H54 (cell line): ENCODE measurements around the gene PLXND1.
A peak's percentile ranks its signal among the peaks of the same experiment; 100 is the strongest.

Experiments
- DNase-seq: peaks from one replicate; pipeline ENCODE4 v3.0.0; 2011; ENCODE audit warnings: low spot score, mixed read lengths; ENCODE audit not compliant: insufficient read length
- FAIRE-seq: peaks from 3 replicates; lab custom pipeline; 2011; peaks lifted over from hg19 to GRCh38; lab: Jason Lieb, UNC
- POLR2A ChIP-seq: IDR thresholded peaks from 2 replicates; pipeline ENCODE4 v1.6.1; 2011; ENCODE audit warnings: low read depth, mild to moderate bottlenecking, low read length

Gene PLXND1

GRCh38 chr3:129536804-129537203 is 69.7 kb downstream of the PLXND1 start:
- no peak for DNase-seq
- FAIRE-seq, result no peak
- TF ChIP-seq POLR2A, result no peak

DNA sequence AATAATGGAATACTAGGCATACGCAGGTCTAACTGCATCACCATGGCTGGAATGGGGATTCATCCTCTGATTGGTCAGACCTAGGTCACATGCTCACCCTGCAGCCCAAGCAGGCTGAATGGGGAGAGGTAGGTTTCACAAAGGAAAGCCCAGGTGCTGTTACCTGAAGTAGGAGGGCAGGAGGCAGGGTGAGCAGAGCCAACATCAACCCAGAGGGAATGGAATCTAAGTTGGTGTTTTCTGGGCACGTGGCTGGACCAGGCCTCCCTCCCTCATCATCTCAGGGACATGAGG is 70.2 kb downstream of the PLXND1 start:
- no peak for DNase-seq
- no peak for FAIRE-seq
- no peak for TF ChIP-seq POLR2A

DNA sequence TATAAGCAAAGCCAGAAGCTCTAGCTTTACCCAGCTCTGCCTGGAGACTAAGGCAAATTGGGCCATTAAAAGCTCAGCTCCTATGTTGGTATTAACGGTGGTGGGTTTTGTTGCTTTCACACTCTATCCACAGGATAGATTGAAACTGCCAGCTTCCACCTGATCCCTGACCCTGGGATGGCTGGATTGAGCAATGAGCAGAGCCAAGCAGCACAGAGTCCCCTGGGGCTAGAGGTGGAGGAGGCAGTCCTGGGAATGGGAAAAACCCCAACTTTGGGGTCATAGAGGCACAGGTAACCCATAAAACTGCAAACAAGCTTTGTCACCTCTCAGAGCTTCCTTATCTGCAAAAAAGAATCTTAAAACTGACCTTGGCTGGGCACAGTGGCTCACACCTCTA is 71.4 kb downstream of the PLXND1 start:
- FAIRE-seq (no peak), DNase-seq (no peak)
- TF ChIP-seq POLR2A, result no peak

- TF ChIP-seq POLR2A, result no peak
- DNase-seq (no peak), FAIRE-seq (no peak)
Measured at GRCh38 chr3:129534428-129535027, 71.9 kb downstream of the PLXND1 start.

GRCh38 chr3:129533406-129533805 is 73.1 kb downstream of the PLXND1 start:
- DNase-seq (no peak), FAIRE-seq (no peak)
- TF ChIP-seq POLR2A, result no peak

- FAIRE-seq (no peak), DNase-seq (no peak)
- no peak for TF ChIP-seq POLR2A
Measured at GRCh38 chr3:129532261-129532660, 74.2 kb downstream of the PLXND1 start.

DNA sequence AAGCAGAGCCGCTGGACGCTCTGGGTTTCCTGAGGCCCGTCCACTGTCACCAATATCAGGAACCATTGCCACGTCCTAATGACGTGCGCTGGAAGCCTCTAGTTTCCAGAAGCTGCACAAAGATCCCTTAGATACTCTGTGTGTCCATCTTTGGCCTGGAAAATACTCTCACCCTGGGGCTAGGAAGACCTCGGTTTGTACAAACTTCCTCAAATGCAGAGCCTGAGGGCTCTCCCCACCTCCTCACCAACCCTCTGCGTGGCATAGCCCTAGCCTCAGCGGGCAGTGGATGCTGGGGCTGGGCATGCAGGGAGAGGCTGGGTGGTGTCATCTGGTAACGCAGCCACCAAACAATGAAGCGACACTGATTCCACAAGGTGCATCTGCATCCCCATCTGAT is 74.8 kb downstream of the PLXND1 start:
- no peak for FAIRE-seq

DNA sequence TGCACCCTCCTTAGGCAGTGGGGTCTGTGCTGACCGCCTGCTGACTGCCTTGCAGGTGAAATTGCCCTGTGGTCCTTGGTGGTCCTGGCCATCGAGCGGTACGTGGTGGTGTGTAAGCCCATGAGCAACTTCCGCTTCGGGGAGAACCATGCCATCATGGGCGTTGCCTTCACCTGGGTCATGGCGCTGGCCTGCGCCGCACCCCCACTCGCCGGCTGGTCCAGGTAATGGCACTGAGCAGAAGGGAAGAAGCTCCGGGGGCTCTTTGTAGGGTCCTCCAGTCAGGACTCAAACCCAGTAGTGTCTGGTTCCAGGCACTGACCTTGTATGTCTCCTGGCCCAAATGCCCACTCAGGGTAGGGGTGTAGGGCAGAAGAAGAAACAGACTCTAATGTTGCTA is 75.7 kb downstream of the PLXND1 start:
- no peak for TF ChIP-seq POLR2A
- FAIRE-seq (no peak), DNase-seq (no peak)

More for the DNA sequence above, 74.8 kb downstream of the PLXND1 start:
- TF ChIP-seq POLR2A, result no peak
- DNase-seq, result no peak

- no peak for TF ChIP-seq POLR2A
- DNase-seq, result no peak
- FAIRE-seq, result no peak
Measured at GRCh38 chr3:129530251-129530791, 76.2 kb downstream of the PLXND1 start.

DNA sequence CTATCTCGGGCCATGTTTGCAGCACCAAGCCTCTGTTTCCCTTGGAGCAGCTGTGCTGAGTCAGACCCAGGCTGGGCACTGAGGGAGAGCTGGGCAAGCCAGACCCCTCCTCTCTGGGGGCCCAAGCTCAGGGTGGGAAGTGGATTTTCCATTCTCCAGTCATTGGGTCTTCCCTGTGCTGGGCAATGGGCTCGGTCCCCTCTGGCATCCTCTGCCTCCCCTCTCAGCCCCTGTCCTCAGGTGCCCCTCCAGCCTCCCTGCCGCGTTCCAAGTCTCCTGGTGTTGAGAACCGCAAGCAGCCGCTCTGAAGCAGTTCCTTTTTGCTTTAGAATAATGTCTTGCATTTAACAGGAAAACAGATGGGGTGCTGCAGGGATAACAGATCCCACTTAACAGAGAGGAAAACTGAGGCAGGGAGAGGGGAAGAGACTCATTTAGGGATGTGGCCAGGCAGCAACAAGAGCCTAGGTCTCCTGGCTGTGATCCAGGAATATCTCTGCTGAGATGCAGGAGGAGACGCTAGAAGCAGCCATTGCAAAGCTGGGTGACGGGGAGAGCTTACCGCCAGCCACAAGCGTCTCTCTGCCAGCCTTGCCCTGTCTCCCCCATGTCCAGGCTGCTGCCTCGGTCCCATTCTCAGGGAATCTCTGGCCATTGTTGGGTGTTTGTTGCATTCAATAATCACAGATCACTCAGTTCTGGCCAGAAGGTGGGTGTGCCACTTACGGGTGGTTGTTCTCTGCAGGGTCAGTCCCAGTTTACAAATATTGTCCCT is 76.9 kb downstream of the PLXND1 start:
- FAIRE-seq, result no peak
- no peak for DNase-seq

GRCh38 chr3:129528589-129529100 is 77.8 kb downstream of the PLXND1 start, which contains the start of gene RHO:
TSS of gene RHO (plus strand) at chr3:129528639. CDS start at chr3:129528734, 95 bp downstream.
- no peak for TF ChIP-seq POLR2A
- DNase-seq, result no peak
- FAIRE-seq, result no peak

More for the DNA sequence above, 76.9 kb downstream of the PLXND1 start:
- no peak for TF ChIP-seq POLR2A

DNA sequence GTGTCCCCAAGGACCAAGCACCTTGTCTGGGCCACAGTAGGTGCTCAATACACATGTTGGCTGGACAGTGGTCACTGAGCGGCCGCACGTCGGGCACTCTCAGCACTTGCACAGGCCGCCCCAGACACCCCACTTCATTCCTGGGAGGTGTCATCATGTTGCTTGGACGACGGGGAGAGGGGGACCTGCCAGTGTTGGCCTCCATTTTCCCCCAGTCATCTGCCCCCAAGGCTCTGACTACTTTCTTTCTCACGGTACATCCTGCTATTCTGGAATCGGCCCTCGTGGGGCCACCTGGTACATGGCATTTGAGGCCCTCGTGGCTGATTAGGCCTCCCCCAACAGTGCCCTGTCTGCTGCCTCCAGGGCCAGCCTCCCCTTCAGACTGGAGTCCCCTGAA is 79.2 kb downstream of the PLXND1 start:
- DNase-seq, result no peak
- no peak for TF ChIP-seq POLR2A
- FAIRE-seq, result no peak

DNA sequence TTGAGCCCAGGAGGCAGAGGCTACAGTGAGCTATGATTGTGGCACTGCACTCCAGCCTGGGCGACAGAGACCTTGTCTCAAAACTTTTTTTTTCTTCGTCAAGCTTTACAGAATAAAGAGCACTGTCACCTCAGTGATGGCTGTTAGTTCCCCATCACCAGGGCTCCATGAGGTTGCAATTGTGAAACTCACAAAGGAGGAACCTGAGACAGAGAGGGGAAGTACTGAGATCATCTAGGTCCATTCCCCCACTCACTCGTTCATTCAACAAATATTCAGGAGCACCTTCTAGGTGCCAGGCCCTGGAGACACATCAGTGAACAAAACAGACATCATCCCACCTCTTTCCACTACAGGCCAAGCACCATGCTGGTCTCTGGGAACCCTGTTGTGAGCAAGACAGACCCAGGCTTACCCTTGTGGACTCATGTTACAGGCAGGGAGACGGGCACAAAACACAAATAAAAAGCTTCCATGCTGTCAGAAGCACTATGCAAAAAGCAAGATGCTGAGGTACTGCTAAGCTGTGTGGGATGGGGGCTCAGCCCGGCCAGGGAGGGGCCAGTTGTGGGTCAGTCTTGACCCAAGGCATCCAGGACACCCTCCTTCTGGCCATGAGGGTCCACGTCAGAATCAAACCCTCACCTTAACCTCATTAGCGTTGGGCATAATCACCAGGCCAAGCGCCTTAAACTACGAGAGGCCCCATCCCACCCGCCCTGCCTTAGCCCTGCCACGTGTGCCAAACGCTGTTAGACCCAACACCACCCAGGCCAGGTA is 80.2 kb downstream of the PLXND1 start:
- DNase-seq, result no peak
- TF ChIP-seq POLR2A, result no peak
- FAIRE-seq, result no peak

DNA sequence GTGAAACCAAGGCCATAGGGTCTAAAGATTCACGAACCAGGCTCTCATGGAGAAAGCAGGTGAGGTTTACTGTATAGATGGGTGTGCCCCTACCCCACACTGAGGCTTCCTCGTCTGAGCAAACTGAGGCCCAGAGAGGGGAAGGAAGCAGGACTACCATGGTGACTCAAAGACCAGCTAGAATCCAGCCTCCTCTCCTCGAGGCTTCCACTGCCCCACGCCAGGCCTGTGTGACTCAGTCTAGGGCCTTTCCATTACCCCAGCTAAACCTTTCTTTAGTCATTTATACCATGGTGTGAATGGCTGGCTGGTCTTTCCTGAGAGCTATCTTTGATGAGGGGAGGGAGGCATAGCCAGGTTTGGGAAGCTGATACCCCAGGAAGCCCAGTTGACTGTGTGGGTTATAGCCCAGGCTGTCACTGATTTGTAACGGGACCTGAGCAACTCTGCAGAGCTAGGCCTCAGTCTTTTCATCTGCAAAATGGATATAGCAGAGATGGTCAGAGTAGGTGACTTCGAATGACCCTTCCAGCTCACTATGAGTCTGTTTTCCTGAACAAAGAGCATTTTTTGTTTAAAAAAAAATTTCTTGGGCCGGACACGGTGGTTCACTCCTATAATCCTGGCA is 81.0 kb downstream of the PLXND1 start:
- TF ChIP-seq POLR2A, result no peak
- FAIRE-seq, result no peak
- DNase-seq, result peak; percentile 81
